Colonic mucosa (tissue), 4 donors: ENCODE data around the gene NALCN. TPM values are rescaled to one million over a fixed set of nuclear protein-coding genes. Genes with fewer than 3 reads are reported as not detected.

Experiments used
- DNase-seq: peaks from one replicate; pipeline ENCODE4 v3.0.0-alpha.2; 2020
- H3K27ac ChIP-seq: fragments of 200-600 bp; one replicate; pipeline ENCODE4 v1.8.0; 2021
- H3K27me3 ChIP-seq: fragments of 200-600 bp; one replicate; pipeline ENCODE4 v1.8.0; 2021
- H3K36me3 ChIP-seq: fragments of 200-600 bp; one replicate; pipeline ENCODE4 v1.8.0; 2021
- H3K4me1 ChIP-seq: fragments of 200-600 bp; one replicate; pipeline ENCODE4 v1.8.0; 2021; ENCODE audit warnings: mild to moderate bottlenecking
- H3K4me3 ChIP-seq: fragments of 200-600 bp; one replicate; pipeline ENCODE4 v1.8.0; 2021
- H3K9ac ChIP-seq, 2 donors: one replicate each; pipeline ENCODE4 v1.7.0; 2013; ENCODE audit warnings: control low read depth in 2 of 2, low read depth in 2 of 2, low read length in 2 of 2
- H3K9me3 ChIP-seq: fragments of 200-600 bp; one replicate; pipeline ENCODE4 v1.8.0; 2021
- intact Hi-C: fragments of 100-400 bp; cut with DNase I; formaldehyde crosslinking; loops from one replicate; pipeline ENCODE4 v1.14.1; 2022
- total RNA-seq, 2 donors: library from RNA; stranded (reverse); fragmentation: NEBNext Ultra II Directional in 1 of 2; extraction: Animal tissue kit (Norgen Biotek cat#: 25700) in 1 of 2; gene quantifications; one replicate each; pipeline ENCODE4 v1.2.1, GENCODE V29; 2021
- TF ChIP-seq, protein P1 (sequence below): fragments of 200-600 bp; IDR thresholded peaks from one replicate; pipeline ENCODE4 v1.8.0; 2022; ENCODE audit warnings: antibody characterized with exemption, mild to moderate bottlenecking
- donor health status: healthy.
- donor health status: DM: no; HTN: no; CAD: no.
- donor health status: DM: no; HTN: no; CAD: no.

The NALCN gene
- total RNA-seq, 2 donors from 2014 or later = 0.22 to 0.27 TPM

DNA sequence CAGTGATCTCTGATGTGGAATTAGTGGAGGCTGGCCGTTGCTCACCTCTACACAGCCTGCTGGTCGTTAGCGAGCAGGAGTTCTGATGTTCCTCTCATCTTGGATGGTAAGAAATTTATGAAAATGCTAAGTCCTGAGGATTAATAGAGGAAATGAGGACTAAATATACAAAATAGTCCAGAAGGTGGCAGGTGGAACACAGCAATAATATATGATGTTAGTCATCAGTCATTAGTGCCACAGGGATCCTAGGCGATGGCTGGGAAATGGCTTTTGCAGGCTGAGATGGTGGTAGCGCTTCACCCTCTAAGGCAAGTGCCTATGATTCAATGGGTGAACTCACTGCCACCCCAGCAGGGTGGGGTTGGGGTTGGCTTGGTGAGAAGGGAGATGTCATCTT is 403.1 kb downstream of the NALCN start:
- TF ChIP-seq, protein P1, sequence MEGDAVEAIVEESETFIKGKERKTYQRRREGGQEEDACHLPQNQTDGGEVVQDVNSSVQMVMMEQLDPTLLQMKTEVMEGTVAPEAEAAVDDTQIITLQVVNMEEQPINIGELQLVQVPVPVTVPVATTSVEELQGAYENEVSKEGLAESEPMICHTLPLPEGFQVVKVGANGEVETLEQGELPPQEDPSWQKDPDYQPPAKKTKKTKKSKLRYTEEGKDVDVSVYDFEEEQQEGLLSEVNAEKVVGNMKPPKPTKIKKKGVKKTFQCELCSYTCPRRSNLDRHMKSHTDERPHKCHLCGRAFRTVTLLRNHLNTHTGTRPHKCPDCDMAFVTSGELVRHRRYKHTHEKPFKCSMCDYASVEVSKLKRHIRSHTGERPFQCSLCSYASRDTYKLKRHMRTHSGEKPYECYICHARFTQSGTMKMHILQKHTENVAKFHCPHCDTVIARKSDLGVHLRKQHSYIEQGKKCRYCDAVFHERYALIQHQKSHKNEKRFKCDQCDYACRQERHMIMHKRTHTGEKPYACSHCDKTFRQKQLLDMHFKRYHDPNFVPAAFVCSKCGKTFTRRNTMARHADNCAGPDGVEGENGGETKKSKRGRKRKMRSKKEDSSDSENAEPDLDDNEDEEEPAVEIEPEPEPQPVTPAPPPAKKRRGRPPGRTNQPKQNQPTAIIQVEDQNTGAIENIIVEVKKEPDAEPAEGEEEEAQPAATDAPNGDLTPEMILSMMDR = no peak
- Histone ChIP-seq H3K36me3 (no peaks in the 10 kb centered on the region), H3K9ac (no peak overlapping the region), H3K27ac (no peak overlapping the region), H3K27me3 (no peaks in the 10 kb centered on the region), H3K4me3 (no peak overlapping the region), H3K4me1 (no peaks in the 10 kb centered on the region), H3K9me3 (no peaks in the 10 kb centered on the region)
- no peak for DNase-seq
- intact Hi-C loops = no loop called here

DNA sequence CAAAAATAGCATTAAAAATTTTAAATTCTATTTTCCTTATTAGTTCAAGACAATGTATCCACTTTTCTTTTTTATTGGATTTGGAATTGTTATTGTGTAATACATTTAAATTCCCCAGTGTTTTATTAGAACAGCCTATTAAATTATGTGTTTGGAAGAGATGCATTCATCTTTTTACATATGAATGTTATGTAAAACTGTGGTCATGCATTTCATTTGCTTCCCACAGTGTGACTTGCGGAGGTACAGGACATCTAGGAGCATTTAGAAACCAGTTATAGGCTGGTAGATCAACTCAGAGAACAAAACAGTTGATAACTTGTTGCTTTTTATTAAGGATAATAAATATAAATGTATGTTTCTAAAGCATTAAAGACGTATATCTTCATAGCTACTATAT is 406.2 kb downstream of the NALCN start:
- Histone ChIP-seq H3K4me3 (no peak overlapping the region), H3K4me1 (no peaks in the 10 kb centered on the region), H3K27me3 (no peaks in the 10 kb centered on the region), H3K9me3 (no peaks in the 10 kb centered on the region), H3K9ac (no peak overlapping the region), H3K36me3 (no peaks in the 10 kb centered on the region), H3K27ac (no peak overlapping the region)
- TF ChIP-seq, protein P1 = no peak
- DNase-seq = no peak
- intact Hi-C loops = no loop called here

DNA sequence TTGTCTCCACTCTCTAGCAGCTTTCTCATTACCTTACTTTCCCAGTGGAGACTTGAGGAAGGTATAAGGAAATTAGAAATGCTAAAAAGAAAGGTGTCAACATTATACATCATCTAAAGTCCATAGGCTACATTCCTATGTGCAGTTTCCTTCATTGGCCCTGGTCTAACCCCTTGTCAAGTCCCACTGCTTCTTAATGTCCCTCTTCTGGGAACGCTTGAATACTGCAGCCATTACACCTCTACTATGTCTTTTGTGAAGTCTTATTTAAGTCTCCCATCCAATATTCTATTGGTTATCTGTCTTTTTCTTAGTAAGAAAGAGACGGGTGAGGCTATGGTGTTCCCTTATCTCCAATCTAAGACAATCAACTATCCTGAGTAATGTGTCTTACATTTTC is 409.1 kb downstream of the NALCN start:
- no peaks in the 10 kb centered on the region for H3K27me3 ChIP-seq
- H3K9ac ChIP-seq = no peak overlapping the region
- H3K9me3 ChIP-seq = no peaks in the 10 kb centered on the region
- no peak overlapping the region for H3K4me3 ChIP-seq
- H3K4me1 ChIP-seq = no peaks in the 10 kb centered on the region
- intact Hi-C loops = no loop called here
- TF ChIP-seq, protein P1 = no peak
- no peak for DNase-seq
- no peaks in the 10 kb centered on the region for H3K36me3 ChIP-seq
- H3K27ac ChIP-seq = no peak overlapping the region

Other genes starting within 250 kb of the NALCN start
- under 1 TPM; 0.25 to 0.72 TPM for gene ITGBL1, start 36.2 kb upstream of the NALCN start, total RNA-seq